GM19240 (cell line): ENCODE data around the gene CMSS1.

Experiments
- DNase-seq: peaks from one replicate; pipeline ENCODE4 v3.0.0; 2011; ENCODE audit warnings: low spot score; ENCODE audit not compliant: insufficient read length

CMSS1 gene

GRCh38 chr3:99901200-99901926 lies 83.7 kb downstream of the CMSS1 start:
- no peak for DNase-seq

- no peak for DNase-seq
Observed at GRCh38 chr3:99902091-99902490, 84.4 kb downstream of the CMSS1 start.

- no peak for DNase-seq
Observed at GRCh38 chr3:99903869-99904268, 86.2 kb downstream of the CMSS1 start.

GRCh38 chr3:99907959-99908544 lies 90.4 kb downstream of the CMSS1 start:
- no peak for DNase-seq

- no peak for DNase-seq
Observed at GRCh38 chr3:99909714-99910495, 92.2 kb downstream of the CMSS1 start.

GRCh38 chr3:99910752-99911290 lies 93.2 kb downstream of the CMSS1 start:
- no peak for DNase-seq

- DNase-seq = no peak
Observed at GRCh38 chr3:99911433-99911832, 93.8 kb downstream of the CMSS1 start.

- DNase-seq = no peak
Observed at GRCh38 chr3:99915906-99916432, 98.3 kb downstream of the CMSS1 start.

GRCh38 chr3:99918715-99919114 lies 101.1 kb downstream of the CMSS1 start:
- no peak for DNase-seq

GRCh38 chr3:99919694-99920093 lies 102.0 kb downstream of the CMSS1 start:
- no peak for DNase-seq

- DNase-seq = no peak
Observed at GRCh38 chr3:99920481-99921376, 103.1 kb downstream of the CMSS1 start.

- no peak for DNase-seq
Observed at GRCh38 chr3:99921377-99921695, 103.7 kb downstream of the CMSS1 start.

GRCh38 chr3:99921986-99922385 lies 104.3 kb downstream of the CMSS1 start:
- no peak for DNase-seq

GRCh38 chr3:99923873-99924272 lies 106.2 kb downstream of the CMSS1 start:
- no peak for DNase-seq

- DNase-seq = no peak
Observed at GRCh38 chr3:99925584-99926230, 108.0 kb downstream of the CMSS1 start.

GRCh38 chr3:99927671-99928457 lies 110.2 kb downstream of the CMSS1 start:
- DNase-seq = no peak

- DNase-seq = no peak
Observed at GRCh38 chr3:99928771-99929744, 111.4 kb downstream of the CMSS1 start.

- DNase-seq = no peak
Observed at GRCh38 chr3:99929745-99930139, 112.1 kb downstream of the CMSS1 start.

GRCh38 chr3:99931059-99931458 lies 113.4 kb downstream of the CMSS1 start:
- no peak for DNase-seq
